Aorta (tissue), 5 donors: ENCODE data around the gene PACSIN2. TPM values are rescaled to one million over a fixed set of nuclear protein-coding genes. Genes with fewer than 3 reads are reported as not detected.
A peak's percentile ranks its signal among the peaks of the same experiment; 100 is the strongest.

Source experiments
- ATAC-seq: fragments of 200-7000 bp; cut with Tn5 transposase; one replicate; pipeline ENCODE4 v1.9.1; 2022; ENCODE audit warnings: moderate library complexity; ENCODE audit not compliant: low FRiP score
- DNase-seq, 2 donors: peaks; one replicate each; pipeline ENCODE4 v3.0.0-alpha.2; 2020
- H3K27ac ChIP-seq, 2 donors: one replicate each; pipeline ENCODE4 v1.5.1; 2013; ENCODE audit warnings: low read length in 2 of 2, mild to moderate bottlenecking in 2 of 2, moderate library complexity in 2 of 2, control low read depth in 1 of 2, inconsistent platforms in 1 of 2, low read depth in 1 of 2
- H3K27me3 ChIP-seq, 2 donors: one replicate each; pipeline ENCODE4 v1.6.1; 2013; ENCODE audit warnings: control low read depth in 1 of 2, low read length in 1 of 2, mild to moderate bottlenecking in 1 of 2, moderate library complexity in 1 of 2; ENCODE audit not compliant: insufficient read depth in 2 of 2, control insufficient read depth in 1 of 2
- H3K36me3 ChIP-seq, 2 donors: one replicate each; pipeline ENCODE4 v1.6.1; 2013; ENCODE audit warnings: control low read depth in 1 of 2, low read length in 1 of 2, mild to moderate bottlenecking in 1 of 2; ENCODE audit not compliant: insufficient read depth in 2 of 2, control insufficient read depth in 1 of 2
- H3K4me1 ChIP-seq, 2 donors: one replicate each; pipeline ENCODE4 v1.6.1; 2013; ENCODE audit warnings: low read length in 2 of 2, control low read depth in 1 of 2, mild to moderate bottlenecking in 1 of 2, moderate library complexity in 1 of 2; ENCODE audit not compliant: insufficient read depth in 2 of 2, control insufficient read depth in 1 of 2
- H3K4me3 ChIP-seq, 2 donors: one replicate each; pipeline ENCODE4 v1.5.1; 2013; ENCODE audit warnings: low read length in 2 of 2, control low read depth in 1 of 2, mild to moderate bottlenecking in 1 of 2
- H3K9me3 ChIP-seq: one replicate; pipeline ENCODE4 v1.6.1; 2013; ENCODE audit warnings: mild to moderate bottlenecking, low read length; ENCODE audit not compliant: control insufficient read depth
- WGBS, 2 donors: extraction: QIAGEN DNeasy Blood & Tissue Kit; methylation state at CpG; one replicate each; pipeline ENCODE4 v1.1.7; 2013; 5-methylcytosine and 5-hydroxymethylcytosine counted together
- intact Hi-C, 2 donors: fragments of 100-400 bp; cut with DNase I; formaldehyde crosslinking; loops; one replicate each; pipeline versions ENCODE4 v1.14.2 to v1.15.0; 2022
- polyA plus RNA-seq, 2 donors: library from polyadenylated mRNA; stranded (reverse); fragments of 200-250 nt; gene quantifications; one replicate each; pipeline ENCODE4 v1.2.3, GENCODE V29; 2013
- total RNA-seq, 2 donors: library from RNA; stranded (reverse); fragmentation: NEBNext Ultra II Directional; extraction: Animal tissue kit (Norgen Biotek cat#: 25700); gene quantifications; one replicate each; pipeline ENCODE4 v1.2.1, GENCODE V29; 2021
- donor health status: healthy with polysubstance abuse.
- donor health status: Bipolar disorder and iron deficiency.
- donor health status: DM: no; HTN: no; CAD: no.
- donor health status: DM: no; HTN: no; CAD: no.
- donor health status: DM: yes; HTN: yes; CAD: no.

PACSIN2 gene
- total and polyA plus RNA-seq, 4 donors: 50.5 to 127 (median 84.7) TPM

DNA sequence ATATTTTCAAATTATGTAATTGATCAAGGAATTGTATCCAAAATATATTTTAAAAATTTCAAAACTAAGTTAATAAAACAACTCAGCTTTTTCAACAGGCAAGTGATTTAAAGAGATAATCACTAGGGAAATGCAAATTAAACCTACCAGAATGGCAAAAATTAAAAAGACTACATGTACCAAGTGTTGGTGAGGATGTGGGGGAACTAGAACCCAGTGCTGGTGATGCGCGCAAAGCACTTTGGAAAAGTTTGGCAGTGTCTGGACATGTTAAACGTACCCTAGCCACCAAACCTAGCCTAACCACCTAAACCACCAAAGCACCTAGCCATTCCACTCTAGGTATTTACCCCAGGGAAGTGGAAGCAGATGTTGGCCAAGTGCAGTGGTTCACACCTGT lies 22.9 kb downstream of the PACSIN2 start:
- Histone ChIP-seq H3K9me3 (no peaks in the 10 kb centered on the region), H3K4me1 (peaks cover 2 to 9% of the 10 kb centered on the region in 2 donors), H3K27ac (peak overlapping the region in 1 of 2 donors; percentile 26), H3K4me3 (no peak overlapping the region), H3K27me3 (no peaks in the 10 kb centered on the region), H3K36me3 (no peaks in the 10 kb centered on the region)
- no peak for DNase-seq
- intact Hi-C loops: loop anchor here (5.0 kb wide), 2 partner anchors 55 to 85 kb away; no protein-coding TSS in a partner anchor
- 97 to 100% methylated on average over 3 of the region's 3 CpGs for WGBS, 2 donors
- ATAC-seq: no peak

DNA sequence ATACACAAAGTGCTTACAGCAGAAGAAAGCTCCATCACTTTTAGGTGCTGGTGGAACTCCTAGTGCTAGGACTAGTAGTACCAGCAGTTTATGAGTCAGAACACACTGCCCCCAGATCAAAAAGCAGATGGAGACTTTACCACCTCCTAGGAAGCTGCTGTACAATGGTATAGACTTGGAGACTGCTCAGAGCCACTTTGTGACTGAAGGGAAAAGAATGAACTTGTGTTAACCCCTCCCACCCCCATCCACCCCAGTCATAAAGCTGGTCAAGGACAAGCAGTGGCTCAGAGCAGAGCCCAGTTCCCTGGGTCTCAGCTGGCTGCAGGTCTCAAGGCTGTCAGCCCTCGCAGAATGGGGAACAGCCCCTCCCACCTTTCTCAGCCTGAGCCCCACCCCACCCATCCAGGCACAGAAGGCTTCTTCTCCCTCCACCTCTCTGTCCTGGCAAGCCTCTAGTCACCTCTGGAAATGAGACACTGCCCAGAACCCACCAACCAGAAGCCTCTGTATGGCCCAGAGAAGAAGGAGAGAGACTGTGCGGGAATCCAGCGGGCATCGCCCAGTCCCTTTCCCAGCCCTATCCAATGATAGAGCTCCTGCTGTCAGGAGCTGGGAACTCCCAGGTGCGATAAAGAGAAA lies 23.8 kb downstream of the PACSIN2 start:
- peak in 1 of 2 donors; percentile 68 for DNase-seq
- Histone ChIP-seq H3K27ac (peak overlapping the region in 1 of 2 donors; percentile 70), H3K4me3 (no peak overlapping the region), H3K36me3 (no peaks in the 10 kb centered on the region), H3K4me1 (peaks cover 3 to 9% of the 10 kb centered on the region in 2 donors), H3K27me3 (no peaks in the 10 kb centered on the region), H3K9me3 (no peaks in the 10 kb centered on the region)
- 62 to 70% methylated on average over 5 of the region's 5 CpGs for WGBS, 2 donors
- no peak for ATAC-seq
- intact Hi-C loops: loop anchor here (5.0 kb wide), 2 partner anchors 54 to 84 kb away; no protein-coding TSS in a partner anchor

DNA sequence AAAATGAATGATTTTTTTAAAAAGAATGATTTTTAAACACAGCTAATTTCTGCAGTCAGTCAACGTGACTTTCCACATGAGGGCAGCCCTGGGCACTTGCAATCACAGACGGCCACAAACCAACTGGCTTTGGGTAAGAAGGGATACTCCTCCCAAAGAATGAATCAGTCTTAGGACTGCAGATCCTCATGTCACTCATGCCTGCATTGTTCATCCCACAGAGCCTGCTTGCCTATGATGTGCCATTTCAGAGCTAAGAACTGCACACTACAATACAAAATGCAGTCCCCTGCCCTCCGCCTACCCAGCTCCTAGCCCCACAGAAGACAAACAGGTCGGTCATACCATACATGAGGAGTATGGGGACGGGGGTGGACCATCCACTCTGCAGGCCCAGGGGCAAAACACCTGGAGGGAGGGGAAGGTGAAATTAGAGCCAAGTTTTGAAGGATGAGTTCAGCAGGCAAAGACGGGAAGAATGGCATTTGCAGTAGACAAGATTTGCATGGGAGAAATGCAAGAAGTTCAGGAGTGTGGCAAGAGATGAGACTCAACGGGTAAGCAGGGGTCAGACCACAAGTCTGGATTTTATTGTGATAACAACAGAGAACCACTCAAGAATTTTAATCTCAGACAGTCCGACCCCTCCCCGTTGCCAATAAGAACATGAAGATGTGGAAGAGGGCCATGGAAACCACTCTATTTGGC lies 24.7 kb downstream of the PACSIN2 start:
- no peaks in the 10 kb centered on the region for H3K27me3 ChIP-seq
- ATAC-seq (no peak), DNase-seq (peak; percentile 69 to 77)
- no peaks in the 10 kb centered on the region for H3K9me3 ChIP-seq
- H3K36me3 ChIP-seq: no peaks in the 10 kb centered on the region
- H3K27ac ChIP-seq: no peak overlapping the region
- H3K4me3 ChIP-seq: no peak overlapping the region
- 47 to 51% methylated on average over 9 of the region's 9 CpGs for WGBS, 2 donors
- peaks cover 4 to 9% of the 10 kb centered on the region in 2 donors for H3K4me1 ChIP-seq
- intact Hi-C loops: loop anchor here (5.0 kb wide), 2 partner anchors 53 to 83 kb away; no protein-coding TSS in a partner anchor

DNA sequence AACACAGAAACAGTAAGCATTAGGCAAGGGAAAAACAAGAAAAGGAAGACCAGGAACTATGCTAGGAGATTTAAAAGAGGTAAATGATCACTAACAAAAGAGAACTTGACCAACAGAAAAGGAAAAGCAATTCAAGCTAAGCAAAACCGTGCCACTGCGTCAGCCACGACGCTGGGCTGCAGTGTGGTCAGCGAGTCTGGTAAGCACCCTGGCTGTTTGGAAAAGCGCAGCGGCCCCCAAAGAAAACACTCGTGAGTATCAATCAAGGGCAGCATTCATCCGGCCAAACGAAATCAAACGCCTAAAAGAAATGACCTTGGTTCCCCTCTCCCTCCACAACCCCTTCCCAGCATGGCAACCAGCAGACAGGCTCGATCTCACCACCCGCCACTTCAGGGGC lies 28.8 kb downstream of the PACSIN2 start:
- H3K27me3 ChIP-seq: no peaks in the 10 kb centered on the region
- no peaks in the 10 kb centered on the region for H3K9me3 ChIP-seq
- WGBS, 2 donors: 17 to 36% methylated on average over 13 of the region's 13 CpGs
- intact Hi-C loops: no loop called here
- no peaks in the 10 kb centered on the region for H3K36me3 ChIP-seq
- DNase-seq: peak in 1 of 2 donors; percentile 66
- H3K4me3 ChIP-seq: no peak overlapping the region
- peaks cover 4 to 9% of the 10 kb centered on the region in 2 donors for H3K4me1 ChIP-seq
- ATAC-seq: no peak
- H3K27ac ChIP-seq: no peak overlapping the region

DNA sequence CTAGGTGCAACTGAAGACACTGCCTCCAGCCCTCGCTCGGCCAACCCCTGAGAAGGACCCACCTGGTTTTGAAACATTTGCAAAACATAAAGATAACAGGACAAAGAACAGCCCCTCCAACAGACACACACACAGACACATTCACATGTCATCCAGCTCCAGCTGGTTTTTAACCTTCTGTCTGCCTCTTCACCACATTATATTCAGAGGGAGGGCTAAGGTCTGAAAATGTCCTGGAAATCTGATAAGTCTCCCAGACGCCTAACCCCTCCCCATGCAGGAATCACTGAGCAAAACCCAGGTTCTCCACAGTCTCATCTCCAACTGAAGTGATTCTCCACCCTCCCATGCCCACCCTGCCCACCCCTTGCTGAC lies 29.4 kb downstream of the PACSIN2 start:
- Histone ChIP-seq H3K27ac (no peak overlapping the region), H3K4me3 (no peak overlapping the region), H3K36me3 (no peaks in the 10 kb centered on the region), H3K27me3 (no peaks in the 10 kb centered on the region), H3K9me3 (no peaks in the 10 kb centered on the region), H3K4me1 (peaks cover 3 to 5% of the 10 kb centered on the region in 2 donors)
- WGBS, 2 donors: 78 to 83% methylated on average over 3 of the region's 3 CpGs
- intact Hi-C loops: no loop called here
- ATAC-seq: no peak
- DNase-seq: no peak

DNA sequence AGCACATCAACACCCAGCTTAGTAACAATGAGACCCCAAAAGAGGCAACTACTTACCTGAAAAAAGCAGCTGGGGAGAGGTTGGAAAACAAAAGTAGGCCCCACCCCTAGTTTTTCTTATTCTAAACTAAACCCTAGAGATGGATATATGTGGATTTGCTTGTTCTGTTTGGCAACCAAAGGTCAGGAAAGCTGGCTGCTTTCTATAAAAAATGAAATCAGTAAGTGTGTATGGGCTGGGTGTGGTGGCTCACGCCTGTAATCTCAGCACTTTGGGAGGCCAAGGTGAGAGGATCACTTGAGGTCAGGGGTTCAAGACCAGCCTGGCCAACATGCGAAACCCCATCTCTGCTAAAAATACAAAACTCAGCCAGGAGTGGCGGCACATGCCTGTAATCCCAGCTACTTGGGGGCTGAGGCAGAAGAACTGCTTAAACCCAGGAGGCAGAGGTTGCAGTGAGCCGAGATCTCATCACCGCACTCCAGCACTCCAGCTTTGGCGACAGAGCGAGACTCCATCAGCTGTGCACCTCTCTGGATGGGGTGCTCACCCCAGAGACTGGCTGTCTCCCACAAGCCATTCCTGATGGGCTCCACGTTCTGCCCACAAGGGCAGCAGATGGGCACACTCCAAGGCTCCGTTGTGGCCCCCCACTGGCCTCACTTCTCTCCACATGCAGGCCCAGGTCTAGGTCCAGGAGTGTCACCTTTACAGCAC lies 30.0 kb downstream of the PACSIN2 start:
- Histone ChIP-seq H3K4me3 (no peak overlapping the region), H3K36me3 (no peaks in the 10 kb centered on the region), H3K27ac (no peak overlapping the region), H3K27me3 (no peaks in the 10 kb centered on the region), H3K9me3 (no peaks in the 10 kb centered on the region), H3K4me1 (peaks cover 0 to 2% of the 10 kb centered on the region in 2 donors)
- intact Hi-C loops: no loop called here
- 93 to 96% methylated on average over 9 of the region's 9 CpGs for WGBS, 2 donors
- DNase-seq (no peak), ATAC-seq (peak; percentile 29)

DNA sequence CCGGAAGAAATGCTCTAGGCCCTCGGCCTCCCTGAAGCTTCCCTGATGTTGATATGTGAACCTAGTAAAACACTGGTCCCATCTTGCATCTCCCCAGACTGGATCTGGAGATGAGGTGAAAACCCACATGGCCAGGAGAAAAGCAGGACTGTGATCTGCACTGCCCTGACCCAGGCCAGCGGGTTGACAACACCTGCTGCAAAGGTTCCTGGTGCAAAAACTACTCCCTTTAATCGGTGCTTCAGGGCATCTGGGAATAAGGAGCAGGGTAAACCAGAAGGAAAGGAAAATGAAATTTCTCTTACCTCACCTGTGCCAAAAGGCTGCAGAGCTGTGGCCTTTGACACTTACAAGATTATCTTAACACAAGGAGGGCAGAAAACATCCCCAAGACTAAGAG lies 30.6 kb downstream of the PACSIN2 start:
- H3K36me3 ChIP-seq: no peaks in the 10 kb centered on the region
- H3K9me3 ChIP-seq: no peaks in the 10 kb centered on the region
- no peak for DNase-seq
- no peak overlapping the region for H3K27ac ChIP-seq
- H3K27me3 ChIP-seq: no peaks in the 10 kb centered on the region
- no peak overlapping the region for H3K4me3 ChIP-seq
- WGBS, 2 donors: 87 to 92% methylated on average over 4 of the region's 4 CpGs
- peaks cover 0 to 2% of the 10 kb centered on the region in 2 donors for H3K4me1 ChIP-seq
- no peak for ATAC-seq
- intact Hi-C loops: no loop called here

DNA sequence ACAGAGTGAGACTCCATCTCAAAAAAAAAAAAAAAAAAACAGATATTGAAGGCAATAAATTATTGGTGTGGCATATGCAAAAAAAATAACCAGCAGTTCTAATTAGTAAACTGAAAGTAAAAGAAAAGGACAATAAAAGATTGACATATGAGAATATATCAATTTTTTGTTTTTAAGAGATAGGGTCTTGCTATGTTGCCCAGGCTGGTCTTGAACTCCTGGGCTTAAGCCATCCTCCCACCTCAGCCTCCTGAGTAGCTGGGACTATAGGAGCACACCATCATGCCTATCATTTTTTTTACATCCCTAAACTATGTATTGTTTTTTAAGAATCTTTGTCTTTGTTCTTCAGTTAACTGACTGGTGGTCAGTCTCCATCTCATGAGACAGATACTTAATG lies 31.5 kb downstream of the PACSIN2 start:
- no peaks in the 10 kb centered on the region for H3K27me3 ChIP-seq
- DNase-seq (no peak), ATAC-seq (no peak)
- intact Hi-C loops: no loop called here
- H3K27ac ChIP-seq: no peak overlapping the region
- H3K36me3 ChIP-seq: no peaks in the 10 kb centered on the region
- no peaks in the 10 kb centered on the region for H3K9me3 ChIP-seq
- peaks cover 0 to 4% of the 10 kb centered on the region in 2 donors for H3K4me1 ChIP-seq
- H3K4me3 ChIP-seq: no peak overlapping the region
